Lung (tissue), 12 donors: Measurements from ENCODE around the gene UPP2. TPM values are rescaled to one million over a fixed set of nuclear protein-coding genes. Genes with fewer than 3 reads are reported as not detected.

Experiments
- ATAC-seq: fragments of 200-7000 bp; cut with Tn5 transposase; one replicate; pipeline ENCODE4 v1.9.1; 2020; ENCODE audit warnings: moderate number of reproducible peaks; ENCODE audit not compliant: insufficient read depth, low FRiP score
- DNase-seq, 3 donors: peaks; one replicate each; pipeline ENCODE4 v3.0.0-alpha.2; 2013 to 2017
- H3K27ac ChIP-seq, 2 donors: one replicate each; pipeline ENCODE4 v1.5.1; 2013; ENCODE audit warnings: mild to moderate bottlenecking in 2 of 2, moderate library complexity in 2 of 2, control low read depth in 1 of 2, inconsistent platforms in 1 of 2, low read depth in 1 of 2, low read length in 1 of 2
- H3K27me3 ChIP-seq, 3 donors: one replicate each; pipeline ENCODE4 v1.5.1; 2013; ENCODE audit warnings: low read length in 2 of 3; ENCODE audit not compliant: control insufficient read depth in 3 of 3, insufficient read depth in 3 of 3
- H3K36me3 ChIP-seq, 4 donors: one replicate each; pipeline ENCODE4 v1.5.1; 2013; ENCODE audit warnings: low read length in 4 of 4, mild to moderate bottlenecking in 1 of 4, moderate library complexity in 1 of 4; ENCODE audit not compliant: control insufficient read depth in 4 of 4, insufficient read depth in 4 of 4
- H3K4me1 ChIP-seq, 5 donors: one replicate each; pipeline ENCODE4 v1.5.1; 2013; ENCODE audit warnings: low read length in 5 of 5, mild to moderate bottlenecking in 2 of 5, moderate library complexity in 1 of 5; ENCODE audit not compliant: control insufficient read depth in 5 of 5, insufficient read depth in 5 of 5
- H3K4me3 ChIP-seq: one replicate; pipeline ENCODE4 v1.5.1; 2013; ENCODE audit warnings: mild to moderate bottlenecking, control low read depth, moderate library complexity
- H3K9ac ChIP-seq, 2 donors: one replicate each; pipeline ENCODE4 v1.5.1; 2013; ENCODE audit warnings: low read length in 2 of 2, control low read depth in 1 of 2; ENCODE audit not compliant: insufficient read depth in 1 of 2
- H3K9me3 ChIP-seq, 4 donors: one replicate each; pipeline ENCODE4 v1.5.1; 2013; ENCODE audit warnings: low read length in 3 of 4, mild to moderate bottlenecking in 1 of 4, moderate library complexity in 1 of 4; ENCODE audit not compliant: control insufficient read depth in 4 of 4, insufficient read depth in 3 of 4
- WGBS, 2 donors: extraction: QIAGEN DNeasy Blood & Tissue Kit; methylation state at CpG; one replicate each; pipeline ENCODE4 v1.1.7; 2013; 5-methylcytosine and 5-hydroxymethylcytosine counted together
- polyA plus RNA-seq, 2 donors: library from polyadenylated mRNA; stranded (reverse); fragments of 200-250 nt; gene quantifications; one replicate each; pipeline ENCODE4 v1.2.1, GENCODE V29; 2013
- total RNA-seq, 2 donors: library from RNA; depleted of rRNA in 1 of 2; stranded (reverse); fragments of >200 nt in 1 of 2; gene quantifications; one replicate each; pipeline ENCODE4 v1.2.1, GENCODE V29; 2014 to 2021
- TF ChIP-seq, protein P1 (sequence below): IDR thresholded peaks from 2 replicates; pipeline ENCODE4 v1.5.1; 2012; ENCODE audit warnings: mild to moderate bottlenecking; ENCODE audit errors: control extremely low read depth, extremely low read depth
- donor health status: control.
- donor health status: control.
- donor health status: Bipolar disorder and iron deficiency.
- donor health status: healthy.
- donor health status: DM: yes; HTN: yes; CAD: no.

The UPP2 gene
- total and polyA plus RNA-seq, 4 donors = 0.01 TPM; not detected in 3

DNA sequence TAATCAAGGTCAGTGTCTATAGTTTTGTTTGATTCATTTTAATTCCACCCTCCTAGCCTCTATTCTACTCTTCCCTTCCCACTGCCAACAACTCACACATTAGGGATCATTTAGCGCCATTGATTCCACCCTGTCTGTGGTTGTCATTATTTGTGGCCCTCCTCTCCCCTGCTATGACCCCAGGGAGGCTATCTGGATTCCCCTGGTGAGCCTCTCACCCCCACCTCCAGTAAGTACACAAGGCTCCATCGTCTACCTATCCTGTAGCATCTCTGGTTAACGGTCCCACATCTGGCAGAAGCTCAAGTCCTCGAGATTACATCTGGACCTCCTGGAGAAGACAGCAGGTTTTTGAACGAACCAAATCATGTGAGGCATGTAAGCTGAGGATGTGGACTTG is 27.4 kb downstream of the UPP2 start:
- Histone ChIP-seq H3K4me3 (no peak overlapping the region), H3K9me3 (no peaks in the 10 kb centered on the region), H3K27me3 (no peaks in the 10 kb centered on the region), H3K4me1 (peaks cover 0 to 2% (median 0%) of the 10 kb centered on the region in 5 donors), H3K36me3 (no peaks in the 10 kb centered on the region), H3K9ac (no peak overlapping the region), H3K27ac (no peak overlapping the region)
- DNase-seq (no peak), ATAC-seq (no peak)
- TF ChIP-seq, protein P1, sequence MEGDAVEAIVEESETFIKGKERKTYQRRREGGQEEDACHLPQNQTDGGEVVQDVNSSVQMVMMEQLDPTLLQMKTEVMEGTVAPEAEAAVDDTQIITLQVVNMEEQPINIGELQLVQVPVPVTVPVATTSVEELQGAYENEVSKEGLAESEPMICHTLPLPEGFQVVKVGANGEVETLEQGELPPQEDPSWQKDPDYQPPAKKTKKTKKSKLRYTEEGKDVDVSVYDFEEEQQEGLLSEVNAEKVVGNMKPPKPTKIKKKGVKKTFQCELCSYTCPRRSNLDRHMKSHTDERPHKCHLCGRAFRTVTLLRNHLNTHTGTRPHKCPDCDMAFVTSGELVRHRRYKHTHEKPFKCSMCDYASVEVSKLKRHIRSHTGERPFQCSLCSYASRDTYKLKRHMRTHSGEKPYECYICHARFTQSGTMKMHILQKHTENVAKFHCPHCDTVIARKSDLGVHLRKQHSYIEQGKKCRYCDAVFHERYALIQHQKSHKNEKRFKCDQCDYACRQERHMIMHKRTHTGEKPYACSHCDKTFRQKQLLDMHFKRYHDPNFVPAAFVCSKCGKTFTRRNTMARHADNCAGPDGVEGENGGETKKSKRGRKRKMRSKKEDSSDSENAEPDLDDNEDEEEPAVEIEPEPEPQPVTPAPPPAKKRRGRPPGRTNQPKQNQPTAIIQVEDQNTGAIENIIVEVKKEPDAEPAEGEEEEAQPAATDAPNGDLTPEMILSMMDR = no peak
- WGBS, 2 donors = 83 to 92% methylated on average over 5 of the region's 5 CpGs

DNA sequence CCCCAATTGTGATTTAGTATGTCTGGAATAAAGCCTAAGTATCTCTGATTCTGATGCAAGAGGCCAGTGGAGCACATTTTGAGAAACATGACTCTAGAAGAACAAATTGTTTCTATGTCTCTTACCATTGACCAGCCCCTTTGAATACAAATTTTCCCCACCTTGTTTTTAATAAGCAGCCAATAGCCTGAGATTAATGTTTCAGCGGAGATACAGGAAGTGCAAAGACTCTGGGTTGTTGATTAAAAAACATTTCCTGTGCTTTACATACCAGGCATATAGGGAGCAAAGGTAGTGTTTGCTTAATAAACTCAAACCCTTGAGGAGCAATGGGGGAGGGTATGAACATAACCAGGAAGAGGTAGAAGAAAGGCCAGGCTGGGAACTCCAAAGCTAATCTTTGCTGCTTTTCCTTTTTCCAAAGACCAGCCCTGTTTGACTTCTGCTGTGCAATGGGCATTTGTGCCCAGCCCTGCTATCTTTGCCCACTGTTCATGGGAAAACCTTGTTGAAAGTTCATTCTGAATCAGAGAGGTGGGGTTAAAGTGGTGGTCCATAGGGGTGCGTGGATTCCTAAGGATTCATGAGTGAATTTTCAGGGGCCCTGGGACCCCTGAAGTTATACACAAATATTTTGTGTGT is 29.3 kb downstream of the UPP2 start:
- ATAC-seq = no peak

DNA sequence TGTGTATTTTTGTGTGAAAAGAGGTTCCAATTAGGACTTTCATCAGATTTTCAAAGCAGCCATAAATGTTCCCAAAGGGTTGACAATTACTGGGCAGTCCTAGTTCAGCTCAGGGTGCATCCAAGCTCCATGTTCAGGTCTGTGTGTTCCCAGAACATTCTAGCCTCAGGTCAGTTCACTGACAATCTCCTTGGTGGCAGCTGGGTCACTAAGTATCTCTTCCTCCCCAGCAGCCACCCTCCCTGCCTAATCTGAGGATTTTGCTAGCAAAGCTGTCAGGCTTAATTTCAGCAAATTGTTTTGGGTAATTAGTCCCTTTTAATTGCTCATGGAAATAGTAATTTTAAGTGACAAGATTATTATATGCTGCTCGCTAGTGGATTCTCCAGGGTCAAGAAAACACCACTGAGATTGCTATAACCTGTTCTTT is 29.8 kb downstream of the UPP2 start:
- WGBS, 2 donors = 91 to 93% methylated on average over 1 of the region's 1 CpG
- DNase-seq (no peak), ATAC-seq (no peak)
- H3K4me3 ChIP-seq = no peak overlapping the region
- peaks cover 0 to 3% (median 0%) of the 10 kb centered on the region in 5 donors for H3K4me1 ChIP-seq
- H3K27me3 ChIP-seq = no peaks in the 10 kb centered on the region
- no peak overlapping the region for H3K9ac ChIP-seq
- no peaks in the 10 kb centered on the region for H3K9me3 ChIP-seq
- no peak overlapping the region for H3K27ac ChIP-seq
- TF ChIP-seq, protein P1 = no peak
- no peaks in the 10 kb centered on the region for H3K36me3 ChIP-seq

More for the DNA sequence above, 29.3 kb downstream of the UPP2 start:
- TF ChIP-seq, protein P1 = no peak
- Histone ChIP-seq H3K36me3 (no peaks in the 10 kb centered on the region), H3K9ac (no peak overlapping the region), H3K27me3 (no peaks in the 10 kb centered on the region), H3K4me1 (peaks cover 0 to 3% (median 0%) of the 10 kb centered on the region in 5 donors), H3K4me3 (no peak overlapping the region), H3K9me3 (no peaks in the 10 kb centered on the region), H3K27ac (no peak overlapping the region)
- 60 to 65% methylated on average over 2 of the region's 2 CpGs for WGBS, 2 donors
- peak in 2 of 3 donors; percentile 26 to 65 for DNase-seq
